A549 (cell line): ENCODE results near the gene ZNF768.

ENCODE experiments used
- CTCF ChIP-seq: fragments of >200 bp; sonication (Bioruptor Twin); formaldehyde crosslinking; IDR thresholded peaks from 3 replicates; pipeline ENCODE4 v1.5.1; 2016
- TF ChIP-seq, protein P1 (sequence below): fragments of >200 bp; sonication (Bioruptor Twin); formaldehyde crosslinking; IDR thresholded peaks from 3 replicates; pipeline ENCODE4 v1.6.1; 2016

GRCh38 chr16:30503403-30504296 is 22.7 kb downstream of the ZNF768 start:
- TF ChIP-seq, protein P1, sequence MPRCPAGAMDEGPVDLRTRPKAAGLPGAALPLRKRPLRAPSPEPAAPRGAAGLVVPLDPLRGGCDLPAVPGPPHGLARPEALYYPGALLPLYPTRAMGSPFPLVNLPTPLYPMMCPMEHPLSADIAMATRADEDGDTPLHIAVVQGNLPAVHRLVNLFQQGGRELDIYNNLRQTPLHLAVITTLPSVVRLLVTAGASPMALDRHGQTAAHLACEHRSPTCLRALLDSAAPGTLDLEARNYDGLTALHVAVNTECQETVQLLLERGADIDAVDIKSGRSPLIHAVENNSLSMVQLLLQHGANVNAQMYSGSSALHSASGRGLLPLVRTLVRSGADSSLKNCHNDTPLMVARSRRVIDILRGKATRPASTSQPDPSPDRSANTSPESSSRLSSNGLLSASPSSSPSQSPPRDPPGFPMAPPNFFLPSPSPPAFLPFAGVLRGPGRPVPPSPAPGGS: no peak
- TF ChIP-seq CTCF: no peak
